ENCODE data around the gene TNRC6C.
A peak's percentile ranks its signal among the peaks of the same experiment; 100 is the strongest.
"Not testable (repeated sequence)": the region's sequence is repeated elsewhere in the genome, so short reads cannot be mapped to it uniquely, and the experiment has no call there.

Gene TNRC6C

GRCh38 chr17:77929871-77930436 is 28.5 kb upstream of the TNRC6C start:
- no peak for DNase-seq (ENCODE audit: low spot score)

GRCh38 chr17:77930780-77931768 is 27.4 kb upstream of the TNRC6C start:
- DNase-seq (ENCODE audit: low spot score): peak; percentile 61

- no peak for DNase-seq (ENCODE audit: low spot score)
Observed at GRCh38 chr17:77933777-77934398, 24.6 kb upstream of the TNRC6C start.

GRCh38 chr17:77935121-77935571 is 23.4 kb upstream of the TNRC6C start:
- no peak for DNase-seq (ENCODE audit: low spot score)

- DNase-seq (ENCODE audit: low spot score): not testable (repeated sequence)
Observed at GRCh38 chr17:77935744-77936143, 22.8 kb upstream of the TNRC6C start.

GRCh38 chr17:77936881-77937280 is 21.6 kb upstream of the TNRC6C start:
- DNase-seq (ENCODE audit: low spot score): no peak

GRCh38 chr17:77941004-77941403 is 17.5 kb upstream of the TNRC6C start:
- DNase-seq (ENCODE audit: low spot score): no peak

GRCh38 chr17:77942112-77942988 is 16.2 kb upstream of the TNRC6C start:
- no peak for DNase-seq (ENCODE audit: low spot score)

- no peak for DNase-seq (ENCODE audit: low spot score)
Observed at GRCh38 chr17:77943971-77944370, 14.5 kb upstream of the TNRC6C start.

GRCh38 chr17:77944390-77945222 is 13.9 kb upstream of the TNRC6C start:
- no peak for DNase-seq (ENCODE audit: low spot score)

GRCh38 chr17:77946900-77947645 is 11.4 kb upstream of the TNRC6C start:
- DNase-seq (ENCODE audit: low spot score): no peak

GRCh38 chr17:77948690-77949114 is 9.8 kb upstream of the TNRC6C start:
- peak; percentile 74 for DNase-seq (ENCODE audit: low spot score)

GRCh38 chr17:77951123-77951522 is 7.4 kb upstream of the TNRC6C start:
- DNase-seq (ENCODE audit: low spot score): no peak

- peak; percentile 30 for DNase-seq (ENCODE audit: low spot score)
Observed at GRCh38 chr17:77952368-77952767, 6.1 kb upstream of the TNRC6C start.

- DNase-seq (ENCODE audit: low spot score): no peak
Observed at GRCh38 chr17:77957235-77957856, 1.2 kb upstream of the TNRC6C start.

- DNase-seq (ENCODE audit: low spot score): no peak
Observed at GRCh38 chr17:77958716-77959125, 218 bp downstream of the TNRC6C start.

- DNase-seq (ENCODE audit: low spot score): peak; percentile 64
Observed at GRCh38 chr17:77959126-77959925, 823 bp downstream of the TNRC6C start.

GRCh38 chr17:77959926-77960521 is 1.5 kb downstream of the TNRC6C start:
- peak; percentile 62 for DNase-seq (ENCODE audit: low spot score)
